NT2/D1 (cell line): Measurements from ENCODE around the gene PPP1R3G.

Experiments used
- SUZ12 ChIP-seq: IDR thresholded peaks from 2 replicates; pipeline ENCODE4 v1.6.1; 2011; ENCODE audit not compliant: insufficient read length, insufficient read depth; ENCODE audit errors: extremely low read depth
- YY1 ChIP-seq: IDR thresholded peaks from 2 replicates; pipeline ENCODE4 v1.6.1; 2011; ENCODE audit not compliant: insufficient read length, insufficient read depth
- ZNF274 ChIP-seq: IDR thresholded peaks from 2 replicates; pipeline ENCODE4 v1.6.1; 2011; ENCODE audit warnings: mild to moderate bottlenecking, low read depth, low read length

GRCh38 chr6:5042436-5042835 lies 42.7 kb upstream of the PPP1R3G start:
- TF ChIP-seq ZNF274 (no peak), YY1 (no peak), SUZ12 (no peak)
